ENCODE measurements around the gene BABAM2. TPM values are rescaled to one million over a fixed set of nuclear protein-coding genes. Genes with fewer than 3 reads are reported as not detected.

Gene BABAM2
- polyA plus RNA-seq, 2 donors, result 9.1 to 18.0 TPM

DNA sequence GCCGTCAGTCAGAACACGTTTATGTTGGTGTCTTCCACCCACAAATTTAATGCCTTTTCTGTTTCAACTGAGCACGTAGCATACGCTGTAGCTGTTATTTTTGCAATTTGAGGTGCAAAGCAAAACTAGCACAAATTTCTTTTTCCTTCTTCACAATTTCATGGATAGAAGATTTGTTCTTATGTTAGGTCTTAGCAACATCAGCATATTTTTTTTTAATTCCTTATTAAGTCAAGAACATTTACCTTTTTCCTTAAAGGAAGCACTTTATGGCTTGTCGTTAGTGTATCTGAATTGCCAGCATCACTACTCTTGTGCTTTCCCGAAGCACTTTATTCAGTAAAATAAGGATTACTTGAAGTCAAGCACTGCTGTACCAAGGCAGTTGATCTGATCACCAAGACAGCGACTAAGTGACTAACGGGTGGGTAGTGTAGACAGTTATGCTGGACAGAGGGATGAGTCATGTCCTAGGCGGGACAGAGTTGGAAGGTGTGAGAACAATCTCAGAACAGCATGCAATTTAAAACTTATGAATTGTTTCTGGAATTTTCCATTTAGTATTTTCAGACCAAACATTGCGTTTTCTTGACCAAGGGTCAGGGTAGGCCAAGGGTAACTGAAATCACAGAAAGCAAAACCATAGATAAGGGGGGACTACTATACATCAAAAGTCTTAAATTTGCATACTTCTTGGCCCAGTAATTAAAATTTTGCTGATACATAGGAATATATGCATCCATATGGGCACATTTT, 13.3 kb downstream of the BABAM2 start:
- no peak overlapping the region for H3K4me3 ChIP-seq (ENCODE audit: low read depth in 1 of 2, low read length in 2 of 2)
- no peaks in the 10 kb centered on the region for H3K9me3 ChIP-seq (ENCODE audit: control insufficient read depth in 2 of 2, insufficient read depth in 1 of 2, low read depth in 1 of 2, low read length in 1 of 2)
- H3K27ac ChIP-seq (ENCODE audit: low read depth in 2 of 2, low read length in 1 of 2), result no peak overlapping the region
- 90 to 92% methylated on average over 10 of the region's 10 CpGs for WGBS, 2 donors
- no peaks in the 10 kb centered on the region for H3K36me3 ChIP-seq (ENCODE audit: control insufficient read depth in 2 of 2, insufficient read depth in 2 of 2, low read length in 1 of 2)
- H3K4me1 ChIP-seq (ENCODE audit: control insufficient read depth in 2 of 2, insufficient read depth in 2 of 2, low read length in 1 of 2), result no peaks in the 10 kb centered on the region
- no peaks in the 10 kb centered on the region for H3K27me3 ChIP-seq (ENCODE audit: control insufficient read depth in 1 of 2, insufficient read depth in 2 of 2, low read length in 2 of 2)

- WGBS, 2 donors, result 85 to 93% methylated on average over 1 of the region's 1 CpG
- no peaks in the 10 kb centered on the region for H3K27me3 ChIP-seq (ENCODE audit: control insufficient read depth in 1 of 2, insufficient read depth in 2 of 2, low read length in 2 of 2)
- no peaks in the 10 kb centered on the region for H3K36me3 ChIP-seq (ENCODE audit: control insufficient read depth in 2 of 2, insufficient read depth in 2 of 2, low read length in 1 of 2)
- no peaks in the 10 kb centered on the region for H3K4me1 ChIP-seq (ENCODE audit: control insufficient read depth in 2 of 2, insufficient read depth in 2 of 2, low read length in 1 of 2)
- no peaks in the 10 kb centered on the region for H3K9me3 ChIP-seq (ENCODE audit: control insufficient read depth in 2 of 2, insufficient read depth in 1 of 2, low read depth in 1 of 2, low read length in 1 of 2)
- no peak overlapping the region for H3K27ac ChIP-seq (ENCODE audit: low read depth in 2 of 2, low read length in 1 of 2)
- no peak overlapping the region for H3K4me3 ChIP-seq (ENCODE audit: low read depth in 1 of 2, low read length in 2 of 2)
Observed at GRCh38 chr2:27904405-27904665, 13.8 kb downstream of the BABAM2 start.

- Histone ChIP-seq H3K4me1 (ENCODE audit: control insufficient read depth in 2 of 2, insufficient read depth in 2 of 2, low read length in 1 of 2) (no peaks in the 10 kb centered on the region), H3K27me3 (ENCODE audit: control insufficient read depth in 1 of 2, insufficient read depth in 2 of 2, low read length in 2 of 2) (no peaks in the 10 kb centered on the region), H3K36me3 (ENCODE audit: control insufficient read depth in 2 of 2, insufficient read depth in 2 of 2, low read length in 1 of 2) (no peaks in the 10 kb centered on the region), H3K4me3 (ENCODE audit: low read depth in 1 of 2, low read length in 2 of 2) (no peak overlapping the region), H3K9me3 (ENCODE audit: control insufficient read depth in 2 of 2, insufficient read depth in 1 of 2, low read depth in 1 of 2, low read length in 1 of 2) (no peaks in the 10 kb centered on the region), H3K27ac (ENCODE audit: low read depth in 2 of 2, low read length in 1 of 2) (no peak overlapping the region)
- WGBS, 2 donors, result 87 to 90% methylated on average over 1 of the region's 1 CpG
Observed at GRCh38 chr2:27906074-27906473, 15.5 kb downstream of the BABAM2 start.

DNA sequence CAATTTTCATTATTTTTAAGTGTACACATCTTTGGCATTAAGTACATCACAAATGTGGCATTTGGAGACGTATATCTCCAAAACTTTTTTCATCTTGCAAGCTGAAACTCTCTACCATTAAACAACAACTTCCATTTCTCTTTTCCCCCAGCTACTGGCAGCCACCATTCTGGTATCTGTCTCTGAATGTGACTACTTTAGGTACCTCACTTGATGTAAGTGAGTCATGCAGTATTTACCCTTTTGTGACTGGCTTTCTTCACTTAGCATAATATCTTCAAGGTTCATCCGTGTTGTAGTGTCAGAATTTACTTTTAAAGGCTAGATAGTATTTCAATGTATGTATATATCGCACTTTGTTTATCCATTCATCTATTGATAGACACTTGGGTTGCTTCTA, 17.0 kb downstream of the BABAM2 start:
- no peaks in the 10 kb centered on the region for H3K9me3 ChIP-seq (ENCODE audit: control insufficient read depth in 2 of 2, insufficient read depth in 1 of 2, low read depth in 1 of 2, low read length in 1 of 2)
- no peaks in the 10 kb centered on the region for H3K4me1 ChIP-seq (ENCODE audit: control insufficient read depth in 2 of 2, insufficient read depth in 2 of 2, low read length in 1 of 2)
- no peaks in the 10 kb centered on the region for H3K36me3 ChIP-seq (ENCODE audit: control insufficient read depth in 2 of 2, insufficient read depth in 2 of 2, low read length in 1 of 2)
- 58 to 59% methylated on average over 3 of the region's 3 CpGs for WGBS, 2 donors
- no peaks in the 10 kb centered on the region for H3K27me3 ChIP-seq (ENCODE audit: control insufficient read depth in 1 of 2, insufficient read depth in 2 of 2, low read length in 2 of 2)
- H3K27ac ChIP-seq (ENCODE audit: low read depth in 2 of 2, low read length in 1 of 2), result no peak overlapping the region
- H3K4me3 ChIP-seq (ENCODE audit: low read depth in 1 of 2, low read length in 2 of 2), result no peak overlapping the region

GRCh38 chr2:27909901-27910300, 19.4 kb downstream of the BABAM2 start:
- Histone ChIP-seq H3K9me3 (ENCODE audit: control insufficient read depth in 2 of 2, insufficient read depth in 1 of 2, low read depth in 1 of 2, low read length in 1 of 2) (no peaks in the 10 kb centered on the region), H3K4me1 (ENCODE audit: control insufficient read depth in 2 of 2, insufficient read depth in 2 of 2, low read length in 1 of 2) (no peaks in the 10 kb centered on the region), H3K27ac (ENCODE audit: low read depth in 2 of 2, low read length in 1 of 2) (no peak overlapping the region), H3K27me3 (ENCODE audit: control insufficient read depth in 1 of 2, insufficient read depth in 2 of 2, low read length in 2 of 2) (no peaks in the 10 kb centered on the region), H3K4me3 (ENCODE audit: low read depth in 1 of 2, low read length in 2 of 2) (no peak overlapping the region), H3K36me3 (ENCODE audit: control insufficient read depth in 2 of 2, insufficient read depth in 2 of 2, low read length in 1 of 2) (no peaks in the 10 kb centered on the region)
- 43 to 46% methylated on average over 2 of the region's 2 CpGs for WGBS, 2 donors

GRCh38 chr2:27911458-27912210, 21.1 kb downstream of the BABAM2 start:
- no peak overlapping the region for H3K4me3 ChIP-seq (ENCODE audit: low read depth in 1 of 2, low read length in 2 of 2)
- H3K27me3 ChIP-seq (ENCODE audit: control insufficient read depth in 1 of 2, insufficient read depth in 2 of 2, low read length in 2 of 2), result no peaks in the 10 kb centered on the region
- no peaks in the 10 kb centered on the region for H3K9me3 ChIP-seq (ENCODE audit: control insufficient read depth in 2 of 2, insufficient read depth in 1 of 2, low read depth in 1 of 2, low read length in 1 of 2)
- H3K27ac ChIP-seq (ENCODE audit: low read depth in 2 of 2, low read length in 1 of 2), result no peak overlapping the region
- H3K4me1 ChIP-seq (ENCODE audit: control insufficient read depth in 2 of 2, insufficient read depth in 2 of 2, low read length in 1 of 2), result no peaks in the 10 kb centered on the region
- no peaks in the 10 kb centered on the region for H3K36me3 ChIP-seq (ENCODE audit: control insufficient read depth in 2 of 2, insufficient read depth in 2 of 2, low read length in 1 of 2)
- WGBS, 2 donors, result 97 to 100% methylated on average over 2 of the region's 2 CpGs

- Histone ChIP-seq H3K4me3 (ENCODE audit: low read depth in 1 of 2, low read length in 2 of 2) (no peak overlapping the region), H3K4me1 (ENCODE audit: control insufficient read depth in 2 of 2, insufficient read depth in 2 of 2, low read length in 1 of 2) (no peaks in the 10 kb centered on the region), H3K9me3 (ENCODE audit: control insufficient read depth in 2 of 2, insufficient read depth in 1 of 2, low read depth in 1 of 2, low read length in 1 of 2) (no peaks in the 10 kb centered on the region), H3K36me3 (ENCODE audit: control insufficient read depth in 2 of 2, insufficient read depth in 2 of 2, low read length in 1 of 2) (no peaks in the 10 kb centered on the region), H3K27me3 (ENCODE audit: control insufficient read depth in 1 of 2, insufficient read depth in 2 of 2, low read length in 2 of 2) (no peaks in the 10 kb centered on the region), H3K27ac (ENCODE audit: low read depth in 2 of 2, low read length in 1 of 2) (no peak overlapping the region)
- WGBS, 2 donors, result 99 to 100% methylated on average over 2 of the region's 2 CpGs
Observed at GRCh38 chr2:27912512-27912911, 22.0 kb downstream of the BABAM2 start.

DNA sequence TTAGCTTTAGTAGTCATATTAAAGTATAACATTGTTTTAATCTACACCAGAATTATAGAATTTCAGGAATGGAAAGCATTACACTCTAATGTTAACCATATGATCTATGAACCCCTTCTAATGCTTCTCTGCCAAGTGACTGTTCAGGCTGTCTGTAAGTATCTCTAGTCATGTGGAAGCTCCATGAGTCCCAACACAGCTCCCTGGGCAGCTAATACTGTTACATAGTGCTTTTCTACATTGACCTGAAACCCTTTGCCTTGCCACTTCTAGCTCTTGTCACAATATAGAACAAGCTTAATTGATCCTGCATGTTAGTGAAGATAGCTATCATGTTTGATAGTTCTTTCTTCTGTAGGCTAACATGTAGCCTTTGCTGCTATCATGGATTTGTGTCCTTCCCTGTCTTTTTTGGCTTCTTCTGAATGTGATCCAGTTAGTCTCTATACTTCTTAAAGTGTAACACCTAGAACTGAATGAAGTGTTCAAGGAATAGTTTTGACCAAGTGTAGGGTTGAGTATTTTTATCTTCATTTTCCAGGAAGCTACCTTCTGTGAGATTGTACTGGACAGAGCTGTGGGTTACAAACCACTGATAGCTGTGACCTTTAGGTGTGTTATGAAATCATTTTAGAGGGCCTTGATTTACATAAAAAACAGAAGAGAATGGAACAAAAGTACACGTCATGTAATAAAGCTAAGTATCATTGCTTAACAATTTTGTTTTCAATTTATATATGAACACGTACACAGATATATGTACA, 23.7 kb downstream of the BABAM2 start:
- Histone ChIP-seq H3K9me3 (ENCODE audit: control insufficient read depth in 2 of 2, insufficient read depth in 1 of 2, low read depth in 1 of 2, low read length in 1 of 2) (no peaks in the 10 kb centered on the region), H3K27me3 (ENCODE audit: control insufficient read depth in 1 of 2, insufficient read depth in 2 of 2, low read length in 2 of 2) (no peaks in the 10 kb centered on the region), H3K4me3 (ENCODE audit: low read depth in 1 of 2, low read length in 2 of 2) (no peak overlapping the region), H3K4me1 (ENCODE audit: control insufficient read depth in 2 of 2, insufficient read depth in 2 of 2, low read length in 1 of 2) (no peaks in the 10 kb centered on the region), H3K36me3 (ENCODE audit: control insufficient read depth in 2 of 2, insufficient read depth in 2 of 2, low read length in 1 of 2) (no peaks in the 10 kb centered on the region), H3K27ac (ENCODE audit: low read depth in 2 of 2, low read length in 1 of 2) (no peak overlapping the region)
- 81 to 83% methylated on average over 2 of the region's 2 CpGs for WGBS, 2 donors

GRCh38 chr2:27914805-27915175, 24.3 kb downstream of the BABAM2 start:
- no peaks in the 10 kb centered on the region for H3K9me3 ChIP-seq (ENCODE audit: control insufficient read depth in 2 of 2, insufficient read depth in 1 of 2, low read depth in 1 of 2, low read length in 1 of 2)
- H3K4me1 ChIP-seq (ENCODE audit: control insufficient read depth in 2 of 2, insufficient read depth in 2 of 2, low read length in 1 of 2), result no peaks in the 10 kb centered on the region
- no peaks in the 10 kb centered on the region for H3K27me3 ChIP-seq (ENCODE audit: control insufficient read depth in 1 of 2, insufficient read depth in 2 of 2, low read length in 2 of 2)
- H3K27ac ChIP-seq (ENCODE audit: low read depth in 2 of 2, low read length in 1 of 2), result no peak overlapping the region
- H3K36me3 ChIP-seq (ENCODE audit: control insufficient read depth in 2 of 2, insufficient read depth in 2 of 2, low read length in 1 of 2), result no peaks in the 10 kb centered on the region
- H3K4me3 ChIP-seq (ENCODE audit: low read depth in 1 of 2, low read length in 2 of 2), result no peak overlapping the region
